GM08714 (cell line): Measurements from ENCODE around the gene SYNGR3.

ENCODE experiments used
- H3K4me3 ChIP-seq: fragments of 200-500 bp; sonication (Bioruptor generic); 2 replicates; pipeline ENCODE4 v1.5.1; 2014; ENCODE audit warnings: mild to moderate bottlenecking, low read length, inconsistent platforms
- ZNF274 ChIP-seq: IDR thresholded peaks from 2 replicates; pipeline ENCODE4 v1.6.1; 2012; ENCODE audit warnings: mild to moderate bottlenecking, low read depth, low read length

Gene SYNGR3

GRCh38 chr16:2001456-2002355 lies 11.9 kb downstream of the SYNGR3 start:
- TF ChIP-seq ZNF274 = no peak
- H3K4me3 ChIP-seq = no peak overlapping the region

GRCh38 chr16:2002406-2003230 lies 12.8 kb downstream of the SYNGR3 start:
- H3K4me3 ChIP-seq = no peak overlapping the region
- no peak for TF ChIP-seq ZNF274

- H3K4me3 ChIP-seq = no peak overlapping the region
- TF ChIP-seq ZNF274 = no peak
These were observed 13.6 kb downstream of the SYNGR3 start for GRCh38 chr16:2003231-2003826.

- no peak overlapping the region for H3K4me3 ChIP-seq
These were observed 14.3 kb downstream of the SYNGR3 start for GRCh38 chr16:2003827-2004641.

GRCh38 chr16:2004795-2005517 lies 15.2 kb downstream of the SYNGR3 start:
- no peak overlapping the region for H3K4me3 ChIP-seq
- no peak for TF ChIP-seq ZNF274

More at GRCh38 chr16:2003827-2004641, 14.3 kb downstream of the SYNGR3 start:
- no peak for TF ChIP-seq ZNF274

GRCh38 chr16:2005646-2006045 lies 15.9 kb downstream of the SYNGR3 start:
- no peak overlapping the region for H3K4me3 ChIP-seq
- no peak for TF ChIP-seq ZNF274

GRCh38 chr16:2006317-2006716 lies 16.5 kb downstream of the SYNGR3 start:
- no peak overlapping the region for H3K4me3 ChIP-seq
- TF ChIP-seq ZNF274 = no peak

GRCh38 chr16:2007081-2007836 lies 17.5 kb downstream of the SYNGR3 start:
- no peak for TF ChIP-seq ZNF274
- H3K4me3 ChIP-seq = peak overlapping the region; percentile 83; the same call in 1 of the 2 replicates

GRCh38 chr16:2008009-2008526 lies 18.3 kb downstream of the SYNGR3 start:
- H3K4me3 ChIP-seq = peak overlapping the region; percentile 83
- no peak for TF ChIP-seq ZNF274

- no peak for TF ChIP-seq ZNF274
- H3K4me3 ChIP-seq = peak overlapping the region; percentile 83
These were observed 18.9 kb downstream of the SYNGR3 start for GRCh38 chr16:2008631-2009163.

- peak overlapping the region; percentile 83 for H3K4me3 ChIP-seq
- TF ChIP-seq ZNF274 = no peak
These were observed 19.5 kb downstream of the SYNGR3 start for GRCh38 chr16:2009164-2009711.
